A549 (cell line): Measurements from ENCODE around the gene LCE2A. TPM values are rescaled to one million over a fixed set of nuclear protein-coding genes. Genes with fewer than 3 reads are reported as not detected.

ENCODE experiments used
- ATAC-seq, 2 experiments: fragments of 200-7000 bp in 1 of 2; fragments of >200 bp in 1 of 2; cut with Nextera tagmentation in 1 of 2; cut with Tn5 transposase in 1 of 2; 3 replicates each; pipeline versions ENCODE4 v1.8.0 to v1.9.1; 2018 to 2020; ENCODE audit warnings: mild to moderate bottlenecking in 1 of 2, moderate library complexity in 1 of 2
- CTCF ChIA-PET: fragments of 300-600 bp; sonication (Branson Sonifier 250); formaldehyde crosslinking; extraction: SDS; loops from one replicate; lab custom pipeline; 2021; ENCODE audit warnings: antibody characterized with exemption, inconsistent platforms; lab: Yijun Ruan, JAX
- POLR2A ChIA-PET: fragments of 350-600 bp; formaldehyde crosslinking; extraction: SDS; loops from one replicate; lab custom pipeline; 2021; ENCODE audit warnings: antibody characterized with exemption, inconsistent platforms; lab: Yijun Ruan, JAX
- DNase-seq, 2 experiments: peaks; one replicate each; pipeline versions ENCODE4 v3.0.0 to v3.0.0-alpha.2; 2011 to 2016; ENCODE audit warnings: low read depth in 1 of 2, low spot score in 1 of 2
- FAIRE-seq: peaks from 2 replicates; lab custom pipeline; 2011; peaks lifted over from hg19 to GRCh38; lab: Jason Lieb, UNC
- H3K27ac ChIP-seq, 2 experiments: fragments of >200 bp; sonication (Bioruptor Twin); formaldehyde crosslinking; 3 replicates each; pipeline ENCODE4 v1.5.1; 2016 to 2017
- H3K4me1 ChIP-seq: fragments of >200 bp; sonication (Bioruptor Twin); formaldehyde crosslinking; 3 replicates; pipeline ENCODE4 v1.6.1; 2016
- H3K4me2 ChIP-seq: fragments of >200 bp; sonication (Bioruptor Twin); formaldehyde crosslinking; 3 replicates; pipeline ENCODE4 v1.6.1; 2016
- H3K4me3 ChIP-seq: fragments of >200 bp; sonication (Bioruptor Twin); formaldehyde crosslinking; 3 replicates; pipeline ENCODE4 v1.5.1; 2016
- H3K9me3 ChIP-seq: fragments of >200 bp; sonication (Bioruptor Twin); formaldehyde crosslinking; 3 replicates; pipeline ENCODE4 v1.6.1; 2016
- ATOH8 ChIP-seq: fragments of 250-450 bp; sonication (Bioruptor Pico); IDR thresholded peaks from 2 replicates; pipeline ENCODE4 v1.5.0; 2020; ENCODE audit warnings: low read depth, mild to moderate bottlenecking, moderate library complexity
- BHLHE40 ChIP-seq: IDR thresholded peaks from 2 replicates; pipeline ENCODE4 v1.6.1; 2012; ENCODE audit warnings: low read depth, low read length, inconsistent platforms
- CBX2 ChIP-seq: fragments of 200-600 bp; sonication (generic); IDR thresholded peaks from 2 replicates; pipeline ENCODE4 v1.6.1; 2016; ENCODE audit warnings: low read depth, mild to moderate bottlenecking, borderline replicate concordance
- CEBPB ChIP-seq, 2 experiments: fragments of >200 bp in 1 of 2; sonication (Bioruptor Twin) in 1 of 2; formaldehyde crosslinking in 1 of 2; IDR thresholded peaks; 2 replicates each; pipeline ENCODE4 v1.6.1; 2012 to 2016
- CHD2 ChIP-seq: fragments of 150-350 bp; IDR thresholded peaks from 2 replicates; pipeline ENCODE4 v1.6.1; 2014; ENCODE audit warnings: low read length; ENCODE audit not compliant: partially characterized antibody
- CHD4 ChIP-seq: fragments of 200-600 bp; sonication (generic); IDR thresholded peaks from 2 replicates; pipeline ENCODE4 v1.6.1; 2016; ENCODE audit warnings: antibody characterized with exemption, mild to moderate bottlenecking, borderline replicate concordance
- EHMT2 ChIP-seq: fragments of 200-600 bp; sonication (generic); IDR thresholded peaks from 2 replicates; pipeline ENCODE4 v1.6.1; 2016; ENCODE audit warnings: antibody characterized with exemption, low read depth, mild to moderate bottlenecking, moderate library complexity
- FOSB ChIP-seq: fragments of 250-450 bp; sonication (Bioruptor Pico); IDR thresholded peaks from 2 replicates; pipeline ENCODE4 v1.5.0; 2020; ENCODE audit warnings: mild to moderate bottlenecking, moderate library complexity
- FOSL2 ChIP-seq, 2 experiments: fragments of 450-650 bp in 1 of 2; fragments of >200 bp in 1 of 2; sonication (Bioruptor Twin) in 1 of 2; formaldehyde crosslinking; IDR thresholded peaks; 2 replicates each; pipeline versions ENCODE4 v1.5.0 to v1.6.1; 2016 to 2020; ENCODE audit warnings: mild to moderate bottlenecking in 1 of 2, moderate library complexity in 1 of 2
- GATA3 ChIP-seq: IDR thresholded peaks from 2 replicates; pipeline ENCODE4 v1.6.1; 2012; ENCODE audit warnings: borderline replicate concordance
- HOXB13 ChIP-seq: fragments of 250-450 bp; sonication (Bioruptor Pico); IDR thresholded peaks from 2 replicates; pipeline ENCODE4 v1.5.0; 2020; ENCODE audit warnings: low read depth, mild to moderate bottlenecking, moderate library complexity
- NPAS2 ChIP-seq: fragments of 250-450 bp; sonication (Bioruptor Pico); IDR thresholded peaks from 2 replicates; pipeline ENCODE4 v1.8.0; 2022; ENCODE audit warnings: mild to moderate bottlenecking, moderate library complexity, borderline replicate concordance
- NR3C1 ChIP-seq: fragments of >200 bp; sonication (Bioruptor Twin); formaldehyde crosslinking; IDR thresholded peaks from 3 replicates; pipeline ENCODE4 v1.6.1; 2017
- POLR2A ChIP-seq: IDR thresholded peaks from 2 replicates; pipeline ENCODE4 v1.6.1; 2012; ENCODE audit warnings: mild to moderate bottlenecking, low read length
- RAD21 ChIP-seq, 2 experiments: fragments of >200 bp in 1 of 2; sonication (Bioruptor Twin) in 1 of 2; formaldehyde crosslinking in 1 of 2; IDR thresholded peaks in 1 of 2; conservative IDR thresholded peaks in 1 of 2; 2 replicates in 1 of 2; 3 replicates in 1 of 2; pipeline ENCODE4 v1.6.1; 2012 to 2018; ENCODE audit warnings: inconsistent platforms in 1 of 2
- RCOR1 ChIP-seq: fragments of 150-350 bp; IDR thresholded peaks from 2 replicates; pipeline ENCODE4 v1.6.1; 2014; ENCODE audit warnings: antibody characterized with exemption, low read length, low read depth
- RFX5 ChIP-seq: fragments of 450-650 bp; IDR thresholded peaks from 2 replicates; pipeline ENCODE4 v1.7.1; 2014; ENCODE audit warnings: antibody characterized with exemption, mild to moderate bottlenecking, moderate library complexity
- RNF2 ChIP-seq: fragments of 200-600 bp; sonication (generic); IDR thresholded peaks from 2 replicates; pipeline ENCODE4 v1.6.1; 2016; ENCODE audit warnings: low read depth, mild to moderate bottlenecking, antibody characterized with exemption, moderate library complexity, borderline replicate concordance
- SMC3 ChIP-seq: fragments of >200 bp; sonication (Bioruptor Twin); formaldehyde crosslinking; IDR thresholded peaks from 3 replicates; pipeline ENCODE4 v1.6.1; 2018; ENCODE audit warnings: inconsistent platforms
- ZC3H11A ChIP-seq: fragments of 450-650 bp; IDR thresholded peaks from 2 replicates; pipeline ENCODE4 v1.6.1; 2014; ENCODE audit warnings: antibody characterized with exemption, mild to moderate bottlenecking
- WGBS: methylation state at CpG from one replicate; pipeline ENCODE4 v1.1.6; 2017; ENCODE audit errors: missing lambda C conversion rate; 5-methylcytosine and 5-hydroxymethylcytosine counted together
- polyA plus RNA-seq, 4 experiments: library from polyadenylated mRNA; depleted of rRNA in 3 of 4; stranded (reverse); fragments of >200 nt; fragmentation: RNase III in 1 of 4; extraction: RNeasy Plus Mini Kit Qiagen cat#74134 plus additional on column Dnase treatment in 1 of 4; gene quantifications; 2 replicates in 3 of 4; 3 replicates in 1 of 4; pipeline ENCODE4 v1.2.3, GENCODE V29; 2011 to 2017
- TF ChIP-seq, protein P1 (sequence below): fragments of >200 bp; sonication (Bioruptor Twin); formaldehyde crosslinking; IDR thresholded peaks from 3 replicates; pipeline ENCODE4 v1.5.1; 2016
- TF ChIP-seq, protein P2 (sequence below): fragments of >200 bp; sonication (Bioruptor Twin); formaldehyde crosslinking; IDR thresholded peaks from 2 replicates; pipeline ENCODE4 v1.6.1; 2016

LCE2A gene
- polyA plus RNA-seq, 2 of the 4 experiments (the other 2 are of a cell fraction) = not detected

- POLR2A ChIA-PET = no interaction called here
- no peaks in the 10 kb centered on the region for H3K4me1 ChIP-seq
- FAIRE-seq = no peak
- ATAC-seq = no peak
- no peaks in the 10 kb centered on the region for H3K9me3 ChIP-seq
- TF ChIP-seq HOXB13 (no peak), RCOR1 (no peak), ZC3H11A (no peak), NR3C1 (no peak), EHMT2 (no peak), GATA3 (no peak), ATOH8 (CRISPR knock-in tag) (no peak)
- H3K27ac ChIP-seq = no peak overlapping the region
- no peak overlapping the region for H3K4me2 ChIP-seq
- CTCF ChIA-PET = no interaction called here
- no peak for DNase-seq
- no peak overlapping the region for H3K4me3 ChIP-seq
Observed at GRCh38 chr1:152725261-152725660, 27.1 kb downstream of the LCE2A start.

DNA sequence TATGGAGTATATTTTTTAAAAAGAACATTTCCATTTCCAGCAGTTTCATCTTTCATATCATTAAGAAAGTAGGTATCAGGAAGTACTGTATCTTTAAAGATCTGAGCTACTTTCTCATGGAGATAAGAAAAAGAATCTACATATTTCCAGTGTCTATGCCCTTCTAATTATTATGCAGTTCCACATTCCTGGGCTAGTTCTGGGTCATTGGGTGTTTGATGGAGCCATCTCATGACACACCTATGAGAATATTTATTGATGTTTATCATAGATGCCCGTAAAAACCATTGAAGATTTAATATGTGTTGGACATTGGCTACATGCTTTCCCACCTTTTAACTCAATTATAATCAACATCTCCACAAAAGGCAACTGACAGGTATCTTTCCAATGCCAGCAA, 30.8 kb downstream of the LCE2A start:
- H3K4me1 ChIP-seq = no peaks in the 10 kb centered on the region
- no peak for FAIRE-seq
- CTCF ChIA-PET = no interaction called here
- TF ChIP-seq RNF2 (no peak), RAD21 (conservative IDR thresholded peaks at IDR 0.05 in 1 of 2, IDR thresholded peaks at IDR 0.05 in 1 of 2) (no peak)
- TF ChIP-seq, all 56 proteins: peak for 0
- ATAC-seq (no peak), DNase-seq (no peak)
- no peak overlapping the region for H3K4me3 ChIP-seq
- H3K9me3 ChIP-seq = no peaks in the 10 kb centered on the region
- no peak overlapping the region for H3K4me2 ChIP-seq
- H3K27ac ChIP-seq = no peak overlapping the region
- 15% methylated on average over 1 of the region's 1 CpG for whole genome bisulfite sequencing
- POLR2A ChIA-PET = no interaction called here

DNA sequence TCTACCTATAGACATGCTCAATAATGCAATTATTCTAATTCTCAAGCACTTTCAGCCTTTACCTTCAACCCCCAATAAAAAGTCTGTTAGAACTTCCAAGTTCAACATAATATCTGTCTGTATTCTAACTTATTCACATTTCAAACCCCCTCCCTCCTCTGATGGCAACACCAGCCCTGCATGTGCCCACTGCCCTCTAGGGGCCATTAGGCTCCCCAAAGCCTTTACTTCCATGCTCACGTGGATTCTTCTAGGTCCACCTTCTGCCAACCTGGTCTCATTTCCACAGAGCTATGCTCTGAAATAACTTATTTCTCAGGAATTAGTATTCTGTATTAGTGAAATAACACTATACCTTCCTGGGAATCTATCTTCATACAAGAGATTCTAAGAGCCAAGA, 37.5 kb downstream of the LCE2A start:
- ChIA-PET CTCF (interaction anchor here (0.6 to 1.6 kb wide), 3 partner anchors 40 to 1031 kb away, joined by 3 read pairs; no protein-coding TSS in a partner anchor), POLR2A (no interaction called here)
- Histone ChIP-seq H3K9me3 (no peaks in the 10 kb centered on the region), H3K4me3 (no peak overlapping the region), H3K4me2 (no peak overlapping the region), H3K4me1 (no peaks in the 10 kb centered on the region), H3K27ac (no peak overlapping the region)
- TF ChIP-seq, protein P1, sequence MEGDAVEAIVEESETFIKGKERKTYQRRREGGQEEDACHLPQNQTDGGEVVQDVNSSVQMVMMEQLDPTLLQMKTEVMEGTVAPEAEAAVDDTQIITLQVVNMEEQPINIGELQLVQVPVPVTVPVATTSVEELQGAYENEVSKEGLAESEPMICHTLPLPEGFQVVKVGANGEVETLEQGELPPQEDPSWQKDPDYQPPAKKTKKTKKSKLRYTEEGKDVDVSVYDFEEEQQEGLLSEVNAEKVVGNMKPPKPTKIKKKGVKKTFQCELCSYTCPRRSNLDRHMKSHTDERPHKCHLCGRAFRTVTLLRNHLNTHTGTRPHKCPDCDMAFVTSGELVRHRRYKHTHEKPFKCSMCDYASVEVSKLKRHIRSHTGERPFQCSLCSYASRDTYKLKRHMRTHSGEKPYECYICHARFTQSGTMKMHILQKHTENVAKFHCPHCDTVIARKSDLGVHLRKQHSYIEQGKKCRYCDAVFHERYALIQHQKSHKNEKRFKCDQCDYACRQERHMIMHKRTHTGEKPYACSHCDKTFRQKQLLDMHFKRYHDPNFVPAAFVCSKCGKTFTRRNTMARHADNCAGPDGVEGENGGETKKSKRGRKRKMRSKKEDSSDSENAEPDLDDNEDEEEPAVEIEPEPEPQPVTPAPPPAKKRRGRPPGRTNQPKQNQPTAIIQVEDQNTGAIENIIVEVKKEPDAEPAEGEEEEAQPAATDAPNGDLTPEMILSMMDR = peak; percentile 31; the same call in 2 of the 3 replicates
- no peak for TF ChIP-seq EHMT2
- no peak for TF ChIP-seq POLR2A
- TF ChIP-seq CHD4 = no peak
- TF ChIP-seq RFX5 = no peak
- TF ChIP-seq RAD21 (conservative IDR thresholded peaks at IDR 0.05 in 1 of 2, IDR thresholded peaks at IDR 0.05 in 1 of 2) = peak; percentile 33 to 52; a peak in 3 of 5 replicates
- 0 out of 3 replicates have a peak, but pooled peaks have one; percentile 13 for TF ChIP-seq SMC3
- no peak for FAIRE-seq
- DNase-seq = peak in 1 of 2 experiments; percentile 30
- 5% methylated on average over 1 of the region's 1 CpG for WGBS
- ATAC-seq = peak; percentile 54 to 77; a peak in 4 of 6 replicates

GRCh38 chr1:152737997-152738396, 39.9 kb downstream of the LCE2A start:
- H3K9me3 ChIP-seq = no peaks in the 10 kb centered on the region
- no peak overlapping the region for H3K4me3 ChIP-seq
- no peak overlapping the region for H3K27ac ChIP-seq
- ATAC-seq (no peak), DNase-seq (no peak), FAIRE-seq (no peak)
- ChIA-PET CTCF (no interaction called here), POLR2A (no interaction called here)
- H3K4me1 ChIP-seq = no peaks in the 10 kb centered on the region
- 25% methylated on average over 5 of the region's 5 CpGs for WGBS
- H3K4me2 ChIP-seq = no peak overlapping the region
- TF ChIP-seq NPAS2 (CRISPR knock-in tag) = no peak
- TF ChIP-seq, protein P1 = no peak
- TF ChIP-seq CBX2 = no peak
- no peak for TF ChIP-seq ZC3H11A
- TF ChIP-seq FOSL2 (IDR thresholded peaks at IDR 0.05) = no peak
- no peak for TF ChIP-seq FOSL2 (CRISPR knock-in tag; IDR thresholded peaks at IDR 0.05)
- no peak for TF ChIP-seq HOXB13
- no peak for TF ChIP-seq BHLHE40
- no peak for TF ChIP-seq FOSB (CRISPR knock-in tag)
- no peak for TF ChIP-seq RFX5
- TF ChIP-seq, protein P2, sequence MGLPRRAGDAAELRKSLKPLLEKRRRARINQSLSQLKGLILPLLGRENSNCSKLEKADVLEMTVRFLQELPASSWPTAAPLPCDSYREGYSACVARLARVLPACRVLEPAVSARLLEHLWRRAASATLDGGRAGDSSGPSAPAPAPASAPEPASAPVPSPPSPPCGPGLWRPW = no peak
- no peak for TF ChIP-seq CHD2
- no peak for TF ChIP-seq NR3C1
- no peak for TF ChIP-seq CEBPB (IDR thresholded peaks at IDR 0.05)
